ENCODE results near the gene MRPL43.

The MRPL43 gene

GRCh38 chr10:100997360-100998182 is 10.3 kb upstream of the MRPL43 start:
- DNase-seq (ENCODE audit: low read depth in 2 of 2): peak; percentile 75 to 84

GRCh38 chr10:100996678-100997359 is 9.5 kb upstream of the MRPL43 start:
- TF ChIP-seq CTCF (IDR thresholded peaks at IDR 0.05; ENCODE audit: low read depth, low read length): no peak
- DNase-seq (ENCODE audit: low read depth in 2 of 2): no peak
- peak overlapping the region; percentile 78 to 79 for H3K4me3 ChIP-seq (replicated peaks in 1 of 2; ENCODE audit: low read depth in 2 of 2, low read length in 2 of 2)

More at GRCh38 chr10:100997360-100998182, 10.3 kb upstream of the MRPL43 start:
- H3K4me3 ChIP-seq (replicated peaks in 1 of 2; ENCODE audit: low read depth in 2 of 2, low read length in 2 of 2): peak overlapping the region; percentile 78 to 79
- peak; percentile 95 for TF ChIP-seq CTCF (IDR thresholded peaks at IDR 0.05; ENCODE audit: low read depth, low read length)

- DNase-seq (ENCODE audit: low read depth in 2 of 2): no peak
- no peak for TF ChIP-seq CTCF (IDR thresholded peaks at IDR 0.05; ENCODE audit: low read depth, low read length)
- H3K4me3 ChIP-seq (replicated peaks in 1 of 2; ENCODE audit: low read depth in 2 of 2, low read length in 2 of 2): no peak overlapping the region
These were observed 7.9 kb upstream of the MRPL43 start for GRCh38 chr10:100995181-100995580.

GRCh38 chr10:100993986-100994708 is 6.8 kb upstream of the MRPL43 start:
- peak; percentile 64 for TF ChIP-seq CTCF (IDR thresholded peaks at IDR 0.05; ENCODE audit: low read depth, low read length)
- no peak overlapping the region for H3K4me3 ChIP-seq (replicated peaks in 1 of 2; ENCODE audit: low read depth in 2 of 2, low read length in 2 of 2)
- peak; percentile 57 to 58 for DNase-seq (ENCODE audit: low read depth in 2 of 2)

DNA sequence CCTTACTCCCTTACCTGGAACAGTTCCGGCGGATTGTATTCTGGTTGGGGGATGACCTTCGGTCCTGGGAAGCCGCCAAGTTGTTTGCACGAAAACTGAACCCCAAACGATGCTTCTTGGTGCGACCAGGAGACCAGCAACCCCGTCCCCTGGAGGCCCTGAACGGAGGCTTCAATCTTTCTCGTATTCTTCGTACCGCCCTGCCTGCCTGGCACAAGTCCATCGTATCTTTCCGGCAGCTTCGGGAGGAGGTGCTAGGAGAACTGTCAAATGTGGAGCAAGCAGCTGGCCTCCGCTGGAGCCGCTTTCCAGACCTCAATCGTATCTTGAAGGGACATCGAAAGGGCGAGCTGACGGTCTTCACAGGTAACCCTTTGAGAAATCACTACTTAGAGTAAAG is 1.8 kb upstream of the MRPL43 start:
- no peak overlapping the region for H3K4me3 ChIP-seq (replicated peaks in 1 of 2; ENCODE audit: low read depth in 2 of 2, low read length in 2 of 2)
- DNase-seq (ENCODE audit: low read depth in 2 of 2): no peak
- no peak for TF ChIP-seq CTCF (IDR thresholded peaks at IDR 0.05; ENCODE audit: low read depth, low read length)

GRCh38 chr10:100988166-100988565 is 869 bp upstream of the MRPL43 start:
- H3K4me3 ChIP-seq (replicated peaks in 1 of 2; ENCODE audit: low read depth in 2 of 2, low read length in 2 of 2): peak overlapping the region; percentile 97 to 100
- no peak for DNase-seq (ENCODE audit: low read depth in 2 of 2)

More at GRCh38 chr10:100988166-100988565, 869 bp upstream of the MRPL43 start:
- TF ChIP-seq CTCF (IDR thresholded peaks at IDR 0.05; ENCODE audit: low read depth, low read length): no peak
